ENCODE measurements around the gene CASP9.

Gene CASP9

DNA sequence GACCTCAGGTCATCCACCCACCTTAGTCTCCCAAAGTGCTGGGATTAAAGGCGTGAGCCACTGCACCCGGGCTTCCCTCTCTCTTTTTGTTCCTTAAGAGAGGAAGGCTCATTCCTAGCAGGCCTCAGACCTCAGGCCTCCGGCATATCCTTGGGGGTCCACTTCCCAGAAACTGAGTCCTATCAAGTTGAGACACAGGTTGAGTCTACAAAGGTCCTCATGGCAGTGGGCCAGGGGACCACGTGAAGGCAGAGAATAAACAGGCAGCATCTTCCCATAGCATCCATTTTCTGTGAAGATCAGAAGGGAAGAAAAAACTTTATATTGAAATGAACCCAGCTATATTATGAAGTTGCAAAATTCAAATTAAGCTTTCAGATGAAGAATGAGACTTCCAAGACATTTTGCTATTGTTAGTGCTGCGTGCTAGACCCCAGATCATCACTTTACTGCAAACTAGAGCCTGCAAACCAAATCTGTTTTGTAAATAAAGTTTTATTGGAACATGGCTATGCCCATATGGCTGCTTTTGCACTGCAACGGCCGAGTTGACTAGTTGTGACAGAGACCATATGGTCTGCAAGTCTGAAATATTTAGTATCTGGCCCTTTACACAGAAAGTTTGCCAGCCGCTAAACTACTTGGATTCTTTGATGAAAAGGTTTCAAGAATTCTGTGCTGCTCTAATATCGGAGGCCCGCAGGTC lies 71.0 kb downstream of the CASP9 start:
- in situ Hi-C loops (cut with HindIII; ENCODE audit: low sequenced_read_pairs): no loop called here
- no peak for DNase-seq (ENCODE audit: low read depth, low spot score)
- no peak overlapping the region for H3K4me3 ChIP-seq (ENCODE audit: low read depth, low read length)
- TF ChIP-seq, protein P1, sequence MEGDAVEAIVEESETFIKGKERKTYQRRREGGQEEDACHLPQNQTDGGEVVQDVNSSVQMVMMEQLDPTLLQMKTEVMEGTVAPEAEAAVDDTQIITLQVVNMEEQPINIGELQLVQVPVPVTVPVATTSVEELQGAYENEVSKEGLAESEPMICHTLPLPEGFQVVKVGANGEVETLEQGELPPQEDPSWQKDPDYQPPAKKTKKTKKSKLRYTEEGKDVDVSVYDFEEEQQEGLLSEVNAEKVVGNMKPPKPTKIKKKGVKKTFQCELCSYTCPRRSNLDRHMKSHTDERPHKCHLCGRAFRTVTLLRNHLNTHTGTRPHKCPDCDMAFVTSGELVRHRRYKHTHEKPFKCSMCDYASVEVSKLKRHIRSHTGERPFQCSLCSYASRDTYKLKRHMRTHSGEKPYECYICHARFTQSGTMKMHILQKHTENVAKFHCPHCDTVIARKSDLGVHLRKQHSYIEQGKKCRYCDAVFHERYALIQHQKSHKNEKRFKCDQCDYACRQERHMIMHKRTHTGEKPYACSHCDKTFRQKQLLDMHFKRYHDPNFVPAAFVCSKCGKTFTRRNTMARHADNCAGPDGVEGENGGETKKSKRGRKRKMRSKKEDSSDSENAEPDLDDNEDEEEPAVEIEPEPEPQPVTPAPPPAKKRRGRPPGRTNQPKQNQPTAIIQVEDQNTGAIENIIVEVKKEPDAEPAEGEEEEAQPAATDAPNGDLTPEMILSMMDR (IDR thresholded peaks at IDR 0.05; ENCODE audit: low read depth, low read length): no peak

DNA sequence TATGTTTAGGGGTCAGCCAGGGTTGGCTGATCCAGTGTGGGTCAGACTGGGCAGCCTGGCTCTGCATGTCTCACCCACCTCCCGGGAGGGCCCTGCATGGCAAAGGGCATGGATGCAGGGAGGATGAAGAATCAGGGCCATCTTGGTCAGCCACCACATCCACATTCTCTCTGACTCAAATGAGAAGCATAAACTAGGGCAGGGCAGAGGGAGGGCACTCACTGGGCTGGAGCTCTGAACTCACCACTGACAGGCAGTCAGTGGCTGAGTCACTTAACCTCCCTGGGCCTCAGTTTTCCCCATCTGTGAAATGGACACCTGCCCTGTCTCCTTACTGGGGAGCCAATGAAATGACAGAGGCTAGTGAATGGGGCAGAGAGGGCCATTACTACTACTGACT lies 71.8 kb downstream of the CASP9 start:
- TF ChIP-seq, protein P1 (IDR thresholded peaks at IDR 0.05; ENCODE audit: low read depth, low read length): no peak
- no peak for DNase-seq (ENCODE audit: low read depth, low spot score)
- no peak overlapping the region for H3K4me3 ChIP-seq (ENCODE audit: low read depth, low read length)
- in situ Hi-C loops (cut with HindIII; ENCODE audit: low sequenced_read_pairs): no loop called here

DNA sequence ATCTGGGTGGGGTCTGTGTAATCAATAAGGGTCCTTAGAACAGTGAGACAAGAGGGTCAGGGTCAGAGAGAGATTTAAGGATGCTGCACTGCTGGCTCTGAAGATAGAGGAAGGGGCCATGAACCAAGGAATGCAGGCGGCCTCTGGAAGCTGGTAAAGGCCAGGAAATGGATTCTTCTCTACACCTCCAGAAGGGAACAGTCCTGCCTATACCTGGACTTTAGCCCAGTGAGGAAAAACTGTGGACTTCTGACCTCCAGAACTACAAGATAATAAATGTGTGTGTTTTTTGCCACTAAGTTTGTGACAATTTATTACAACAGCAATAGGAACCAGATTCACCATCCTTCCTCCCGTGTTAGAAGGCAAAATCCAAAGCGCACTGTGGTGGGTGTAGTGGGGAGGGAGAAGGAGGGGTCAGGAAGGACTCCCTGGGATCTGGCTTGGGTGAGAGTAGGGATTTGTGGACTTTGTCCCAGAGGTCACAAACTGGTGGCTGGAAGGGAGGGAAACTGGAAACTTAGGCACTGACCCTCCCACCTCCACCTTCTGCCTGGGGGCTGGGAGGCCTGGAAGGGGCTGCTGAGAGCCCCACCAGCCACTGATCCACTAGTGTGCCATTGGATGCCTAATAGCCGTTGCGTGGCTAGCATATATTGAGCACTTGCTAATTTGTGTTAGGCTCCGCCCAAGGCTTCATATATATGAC lies 72.8 kb downstream of the CASP9 start:
- no peak for DNase-seq (ENCODE audit: low read depth, low spot score)
- H3K4me3 ChIP-seq (ENCODE audit: low read depth, low read length): no peak overlapping the region
- TF ChIP-seq, protein P1 (IDR thresholded peaks at IDR 0.05; ENCODE audit: low read depth, low read length): no peak
- in situ Hi-C loops (cut with HindIII; ENCODE audit: low sequenced_read_pairs): no loop called here

DNA sequence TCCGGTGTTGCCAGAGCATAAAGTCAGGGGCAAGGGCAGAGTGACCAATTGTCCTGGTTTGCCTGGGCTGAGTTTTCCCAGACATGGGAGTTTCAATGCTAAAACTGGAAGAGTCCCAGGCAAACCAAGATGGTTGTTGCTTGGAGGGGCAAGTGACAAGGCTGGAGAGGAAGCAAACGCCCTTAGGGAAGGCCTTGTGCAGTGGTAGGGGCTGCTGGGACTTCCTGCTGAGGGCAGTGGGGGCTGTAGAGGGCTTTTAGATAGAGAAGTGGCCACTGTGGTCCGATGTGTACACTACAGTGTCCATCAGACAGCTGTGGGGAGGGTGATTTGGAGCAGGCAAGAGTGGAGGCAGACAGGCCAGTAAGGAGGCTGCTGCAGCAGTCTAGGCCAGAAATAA lies 74.4 kb downstream of the CASP9 start:
- in situ Hi-C loops (cut with HindIII; ENCODE audit: low sequenced_read_pairs): loop anchor here (25.0 kb wide), 1 partner anchor 312 kb away; no protein-coding TSS in a partner anchor
- TF ChIP-seq, protein P1 (IDR thresholded peaks at IDR 0.05; ENCODE audit: low read depth, low read length): no peak
- H3K4me3 ChIP-seq (ENCODE audit: low read depth, low read length): no peak overlapping the region
- DNase-seq (ENCODE audit: low read depth, low spot score): no peak

DNA sequence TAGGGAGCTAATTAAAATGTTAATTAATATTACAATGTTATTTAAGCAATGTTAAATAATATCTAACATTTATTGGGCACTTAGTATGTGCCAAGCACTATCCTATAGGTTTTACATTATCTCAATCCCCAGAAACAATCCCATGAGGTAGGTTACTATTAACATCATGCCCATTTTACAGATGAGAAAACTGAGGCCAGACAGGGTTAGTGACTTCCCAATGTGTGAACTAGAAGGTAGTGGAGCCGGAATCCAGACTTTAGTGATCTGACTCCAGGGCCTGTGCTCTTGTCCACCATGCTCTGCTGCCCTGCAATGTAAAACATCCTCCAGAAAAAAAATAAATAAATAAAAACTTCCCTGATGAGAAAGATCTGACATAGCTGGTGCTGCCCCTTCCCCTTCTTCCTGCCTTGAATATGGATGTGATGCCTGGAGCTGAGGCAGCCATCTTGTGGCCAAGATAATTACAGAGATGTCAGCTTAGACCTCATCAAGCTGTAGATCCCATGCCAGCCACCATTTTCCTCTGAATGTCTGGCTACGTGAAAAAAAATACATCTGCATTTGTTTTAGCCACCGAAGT lies 75.0 kb downstream of the CASP9 start:
- in situ Hi-C loops (cut with HindIII; ENCODE audit: low sequenced_read_pairs): loop anchor here (25.0 kb wide), 1 partner anchor 312 kb away; no protein-coding TSS in a partner anchor
- no peak overlapping the region for H3K4me3 ChIP-seq (ENCODE audit: low read depth, low read length)
- no peak for DNase-seq (ENCODE audit: low read depth, low spot score)
- TF ChIP-seq, protein P1 (IDR thresholded peaks at IDR 0.05; ENCODE audit: low read depth, low read length): no peak

DNA sequence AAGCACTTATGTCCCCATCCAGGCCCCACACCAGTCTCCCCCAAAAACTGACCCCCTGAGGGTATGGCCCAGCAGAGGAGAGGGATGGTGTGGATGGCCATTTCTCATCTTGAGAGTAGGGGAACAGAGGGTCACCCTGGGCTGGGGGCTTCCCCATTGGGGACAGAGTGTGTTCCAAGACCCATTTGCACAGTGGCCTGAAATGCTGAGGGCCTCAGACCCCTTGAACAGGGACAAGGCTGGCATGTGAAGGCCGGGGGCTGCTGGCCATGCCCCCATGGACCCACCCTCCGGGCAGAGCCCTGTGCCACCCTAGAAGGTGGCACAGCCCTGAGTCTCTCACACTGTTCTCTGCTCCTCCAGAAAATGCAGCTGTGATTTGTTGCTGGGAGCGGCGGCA lies 77.8 kb downstream of the CASP9 start:
- in situ Hi-C loops (cut with HindIII; ENCODE audit: low sequenced_read_pairs): loop anchor here (25.0 kb wide), 1 partner anchor 309 kb away; no protein-coding TSS in a partner anchor
- TF ChIP-seq, protein P1 (IDR thresholded peaks at IDR 0.05; ENCODE audit: low read depth, low read length): no peak
- H3K4me3 ChIP-seq (ENCODE audit: low read depth, low read length): no peak overlapping the region
- DNase-seq (ENCODE audit: low read depth, low spot score): no peak
